Uterus (tissue), 4 donors: Measurements from ENCODE around the gene TADA2B. TPM values are rescaled to one million over a fixed set of nuclear protein-coding genes. Genes with fewer than 3 reads are reported as not detected.

Source experiments
- DNase-seq, 2 donors: peaks; one replicate each; pipeline ENCODE4 v3.0.0-alpha.2; 2019 to 2020
- H3K27ac ChIP-seq, 2 donors: fragments of 200-600 bp; sonication (generic); 1 replicate in 1 of 2; 2 replicates in 1 of 2; pipeline ENCODE4 v1.5.1; 2016 to 2018
- H3K27me3 ChIP-seq, 2 donors: fragments of 200-600 bp; sonication (generic); one replicate each; pipeline ENCODE4 v1.5.1; 2018 to 2019; ENCODE audit warnings: control low read depth in 1 of 2
- H3K36me3 ChIP-seq, 2 donors: fragments of 200-600 bp; sonication (generic); one replicate each; pipeline ENCODE4 v1.5.1; 2019; ENCODE audit warnings: control low read depth in 1 of 2
- H3K4me1 ChIP-seq, 2 donors: fragments of 200-600 bp; sonication (generic); one replicate each; pipeline ENCODE4 v1.5.1; 2018 to 2019; ENCODE audit warnings: control low read depth in 1 of 2
- H3K4me3 ChIP-seq, 2 donors: fragments of 200-600 bp; sonication (generic); 1 replicate in 1 of 2; 2 replicates in 1 of 2; pipeline ENCODE4 v1.5.1; 2018 to 2019; ENCODE audit warnings: mild to moderate bottlenecking in 1 of 2
- H3K9me3 ChIP-seq, 2 donors: fragments of 200-600 bp; sonication (generic); one replicate each; pipeline ENCODE4 v1.5.1; 2019; ENCODE audit warnings: control low read depth in 1 of 2
- POLR2A ChIP-seq, 2 donors: fragments of 450-650 bp; IDR thresholded peaks; one replicate each; pipeline ENCODE4 v1.6.1; 2016; ENCODE audit warnings: antibody characterized with exemption in 2 of 2, mild to moderate bottlenecking in 1 of 2, moderate library complexity in 1 of 2
- intact Hi-C: fragments of 100-400 bp; cut with DNase I; formaldehyde crosslinking; loops from one replicate; pipeline ENCODE4 v1.15.1; 2023; ENCODE audit warnings: low total_unique reads
- total RNA-seq, 4 donors: library from RNA; depleted of rRNA in 3 of 4; stranded (reverse); fragments of >200 nt in 3 of 4; gene quantifications; one replicate each; pipeline versions ENCODE4 v1.1.0 to v1.2.4, GENCODE V29; 2014 to 2023
- TF ChIP-seq, protein P1 (sequence below), 4 experiments: fragments of 200-600 bp in 2 of 4; fragments of 450-650 bp in 2 of 4; sonication (generic) in 2 of 4; IDR thresholded peaks; one replicate each; pipeline ENCODE4 v1.5.1; 2016 to 2019; ENCODE audit warnings: antibody characterized with exemption in 4 of 4, mild to moderate bottlenecking in 2 of 4, moderate library complexity in 1 of 4
- donor health status: DM: yes; HTN: yes; CAD: no.

TADA2B gene
- total RNA-seq, 4 donors from 2014 or later: 14.1 to 24.0 (median 21.1) TPM

DNA sequence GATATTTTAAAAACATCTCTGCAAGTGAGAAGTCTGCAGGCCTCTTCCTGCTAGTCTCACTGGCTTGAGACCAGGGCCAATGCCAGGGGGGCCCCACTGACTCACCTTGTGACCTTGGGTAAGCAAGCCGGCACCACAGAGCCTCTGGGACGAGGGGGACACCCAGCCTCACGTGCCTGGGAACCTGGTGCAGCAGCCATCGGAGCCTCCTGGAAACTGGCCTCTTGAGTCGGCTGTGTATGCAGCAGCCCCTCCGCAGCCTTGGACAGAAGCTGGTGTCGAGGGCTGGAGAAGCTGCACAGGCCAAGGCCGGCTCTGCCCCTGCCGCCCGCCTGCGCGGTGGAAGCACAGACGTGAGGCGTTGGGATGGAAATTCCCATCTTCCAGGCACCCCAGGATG, 8.7 kb downstream of the TADA2B start:
- Histone ChIP-seq H3K9me3 (no peaks in the 10 kb centered on the region), H3K4me3 (no peak overlapping the region), H3K4me1 (peaks cover 0 to 16% of the 10 kb centered on the region in 2 donors), H3K36me3 (no peaks in the 10 kb centered on the region), H3K27me3 (no peaks in the 10 kb centered on the region), H3K27ac (no peak overlapping the region)
- DNase-seq: no peak
- no peak for TF ChIP-seq POLR2A (IDR thresholded peaks at IDR 0.05)
- TF ChIP-seq, protein P1, sequence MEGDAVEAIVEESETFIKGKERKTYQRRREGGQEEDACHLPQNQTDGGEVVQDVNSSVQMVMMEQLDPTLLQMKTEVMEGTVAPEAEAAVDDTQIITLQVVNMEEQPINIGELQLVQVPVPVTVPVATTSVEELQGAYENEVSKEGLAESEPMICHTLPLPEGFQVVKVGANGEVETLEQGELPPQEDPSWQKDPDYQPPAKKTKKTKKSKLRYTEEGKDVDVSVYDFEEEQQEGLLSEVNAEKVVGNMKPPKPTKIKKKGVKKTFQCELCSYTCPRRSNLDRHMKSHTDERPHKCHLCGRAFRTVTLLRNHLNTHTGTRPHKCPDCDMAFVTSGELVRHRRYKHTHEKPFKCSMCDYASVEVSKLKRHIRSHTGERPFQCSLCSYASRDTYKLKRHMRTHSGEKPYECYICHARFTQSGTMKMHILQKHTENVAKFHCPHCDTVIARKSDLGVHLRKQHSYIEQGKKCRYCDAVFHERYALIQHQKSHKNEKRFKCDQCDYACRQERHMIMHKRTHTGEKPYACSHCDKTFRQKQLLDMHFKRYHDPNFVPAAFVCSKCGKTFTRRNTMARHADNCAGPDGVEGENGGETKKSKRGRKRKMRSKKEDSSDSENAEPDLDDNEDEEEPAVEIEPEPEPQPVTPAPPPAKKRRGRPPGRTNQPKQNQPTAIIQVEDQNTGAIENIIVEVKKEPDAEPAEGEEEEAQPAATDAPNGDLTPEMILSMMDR (IDR thresholded peaks at IDR 0.05): no peak
- intact Hi-C loops: no loop called here

DNA sequence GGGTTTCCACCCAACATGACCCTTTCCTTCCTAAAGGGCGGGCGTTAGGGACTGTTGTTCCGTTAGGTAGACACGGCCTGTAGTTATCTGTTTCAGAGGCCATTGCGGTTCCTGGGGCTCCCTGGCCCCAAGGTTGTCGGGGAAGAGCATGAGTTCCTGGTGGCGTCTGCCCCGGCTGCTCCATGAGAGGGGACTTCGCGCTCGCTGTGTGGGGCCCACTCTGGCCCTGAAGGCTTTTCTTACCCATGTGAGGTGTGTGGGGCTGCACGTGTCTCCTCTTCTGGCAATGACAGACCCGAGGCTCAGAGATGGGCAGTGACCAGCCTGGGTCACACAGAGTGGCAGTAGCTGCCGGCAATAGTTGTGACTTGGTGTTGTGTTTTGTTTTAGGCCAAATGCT, 9.1 kb downstream of the TADA2B start:
- H3K27ac ChIP-seq: no peak overlapping the region
- TF ChIP-seq, protein P1 (IDR thresholded peaks at IDR 0.05): no peak
- TF ChIP-seq POLR2A (IDR thresholded peaks at IDR 0.05): no peak
- no peaks in the 10 kb centered on the region for H3K27me3 ChIP-seq
- no peak overlapping the region for H3K4me3 ChIP-seq
- peaks cover 0 to 16% of the 10 kb centered on the region in 2 donors for H3K4me1 ChIP-seq
- H3K9me3 ChIP-seq: no peaks in the 10 kb centered on the region
- DNase-seq: no peak
- H3K36me3 ChIP-seq: no peaks in the 10 kb centered on the region
- intact Hi-C loops: no loop called here

DNA sequence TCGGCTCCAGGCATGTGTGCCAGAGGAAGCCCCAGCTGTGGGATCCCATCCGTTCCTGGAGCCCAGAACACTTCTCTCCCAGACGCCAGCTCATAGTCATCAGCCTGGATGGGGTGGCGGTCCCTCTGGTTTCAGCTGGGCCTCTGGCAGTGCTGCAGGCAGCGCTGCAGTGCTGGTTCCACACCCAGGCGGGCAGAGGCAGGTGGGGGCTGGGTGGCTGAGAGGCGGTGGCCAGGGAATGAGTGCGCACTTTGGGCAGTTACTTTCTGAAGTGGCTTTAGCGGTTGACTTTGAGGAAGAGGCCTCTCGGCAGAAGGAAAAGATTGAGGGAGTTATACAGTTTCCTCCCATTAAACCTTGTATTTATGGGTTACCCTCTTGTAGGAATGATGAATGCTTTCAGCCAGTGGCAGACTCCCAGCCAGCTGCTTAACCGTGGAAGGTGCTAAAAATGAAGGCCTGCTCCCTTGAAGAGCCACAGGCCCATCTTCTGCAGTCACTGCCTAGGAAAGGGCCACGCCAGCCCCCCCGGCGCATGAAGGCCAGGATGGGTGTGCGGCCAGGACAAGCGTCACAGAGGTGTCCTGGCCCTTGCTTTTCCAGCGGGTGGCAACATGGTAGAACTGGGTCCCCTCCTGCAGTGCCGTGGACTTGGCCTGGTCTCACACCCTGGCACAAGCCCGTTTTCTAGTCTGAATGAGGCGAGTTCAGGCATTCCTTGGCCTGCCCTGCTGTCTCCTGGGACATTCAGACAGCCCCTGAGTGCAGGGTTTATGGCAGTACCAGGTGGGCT, 9.9 kb downstream of the TADA2B start:
- Histone ChIP-seq H3K27ac (peak overlapping the region; percentile 43 to 52), H3K4me3 (no peak overlapping the region)
- intact Hi-C loops: no loop called here

DNA sequence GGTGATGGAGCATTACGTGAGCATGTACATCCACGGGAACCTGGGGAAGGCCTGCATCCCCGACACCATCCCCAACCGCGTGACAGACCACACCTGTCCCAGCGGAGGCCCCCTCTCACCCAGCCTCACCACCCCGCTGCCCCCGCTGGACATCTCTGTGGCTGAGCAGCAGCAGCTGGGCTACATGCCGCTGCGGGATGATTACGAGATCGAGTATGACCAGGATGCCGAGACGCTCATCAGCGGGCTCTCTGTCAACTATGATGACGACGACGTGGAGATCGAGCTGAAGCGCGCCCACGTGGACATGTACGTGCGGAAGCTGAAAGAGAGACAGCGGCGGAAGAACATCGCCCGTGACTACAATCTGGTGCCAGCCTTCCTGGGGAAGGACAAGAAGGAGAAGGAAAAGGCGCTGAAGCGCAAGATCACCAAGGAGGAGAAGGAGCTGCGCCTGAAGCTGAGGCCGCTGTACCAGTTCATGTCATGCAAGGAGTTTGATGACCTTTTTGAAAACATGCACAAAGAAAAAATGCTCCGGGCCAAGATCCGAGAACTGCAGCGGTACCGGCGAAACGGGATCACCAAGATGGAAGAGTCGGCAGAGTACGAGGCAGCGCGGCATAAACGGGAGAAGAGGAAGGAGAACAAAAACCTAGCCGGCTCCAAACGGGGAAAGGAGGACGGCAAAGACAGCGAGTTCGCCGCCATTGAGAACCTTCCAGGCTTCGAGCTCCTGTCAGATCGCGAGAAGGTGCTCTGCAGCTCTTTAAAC, 11.1 kb downstream of the TADA2B start:
- Histone ChIP-seq H3K4me3 (no peak overlapping the region), H3K9me3 (no peaks in the 10 kb centered on the region), H3K4me1 (peaks cover 0 to 16% of the 10 kb centered on the region in 2 donors), H3K27me3 (no peaks in the 10 kb centered on the region), H3K27ac (no peak overlapping the region), H3K36me3 (no peaks in the 10 kb centered on the region)
- intact Hi-C loops: no loop called here
- TF ChIP-seq, protein P1 (IDR thresholded peaks at IDR 0.05): no peak
- TF ChIP-seq POLR2A (IDR thresholded peaks at IDR 0.05): no peak
- DNase-seq: no peak

More for the DNA sequence above, 9.9 kb downstream of the TADA2B start:
- no peak for TF ChIP-seq POLR2A (IDR thresholded peaks at IDR 0.05)
- TF ChIP-seq, protein P1 (IDR thresholded peaks at IDR 0.05): no peak
- Histone ChIP-seq H3K27me3 (no peaks in the 10 kb centered on the region), H3K4me1 (peaks cover 0 to 16% of the 10 kb centered on the region in 2 donors), H3K36me3 (no peaks in the 10 kb centered on the region), H3K9me3 (no peaks in the 10 kb centered on the region)
- no peak for DNase-seq
